K562 (cell line): ENCODE data around the gene RAPSN. TPM values are rescaled to one million over a fixed set of nuclear protein-coding genes. Genes with fewer than 3 reads are reported as not detected.
A peak's percentile ranks its signal among the peaks of the same experiment; 100 is the strongest.

ENCODE experiments used
- ATAC-seq: fragments of 200-7000 bp; cut with Tn5 transposase; 3 replicates; pipeline ENCODE4 v1.9.1; 2020; ENCODE audit warnings: moderate library complexity
- BruUV-seq: library from RNA; stranded (reverse); fragments of 400-500 nt; replicated peaks from 2 replicates; lab custom pipeline; 2021; lab: Mats Ljungman, UMichigan
- CTCF ChIA-PET: fragments of 300-600 bp; formaldehyde crosslinking; extraction: SDS; loops from one replicate; lab custom pipeline; 2021; ENCODE audit warnings: low intra/inter-chr PET ratio; lab: Yijun Ruan, JAX
- POLR2A ChIA-PET: fragments of 300-600, 350-650 bp; sonication (Branson Sonifier 250); formaldehyde crosslinking; extraction: SDS; loops from one replicate; lab custom pipeline; 2021; ENCODE audit warnings: antibody characterized with exemption, inconsistent platforms; lab: Yijun Ruan, JAX
- DNase-seq, 4 experiments: peaks; one replicate each; pipeline versions ENCODE4 v3.0.0 to v3.0.0-alpha.2; 2011 to 2018; ENCODE audit warnings: low spot score in 3 of 4, mixed read lengths in 3 of 4; ENCODE audit errors: extremely low read depth in 1 of 4
- FAIRE-seq: peaks from 2 replicates; lab custom pipeline; 2011; peaks lifted over from hg19 to GRCh38; lab: Jason Lieb, UNC
- H2AFZ ChIP-seq: 2 replicates; pipeline ENCODE4 v1.6.0; 2011; ENCODE audit warnings: low read depth, low read length, control low read depth, inconsistent platforms
- H3K27ac ChIP-seq: fragments of 200-600 bp; 3 replicates; pipeline ENCODE4 v1.8.0; 2011; ENCODE audit warnings: low read depth, mild to moderate bottlenecking, control low read depth, inconsistent platforms, low read length, moderate library complexity, mixed read lengths; ENCODE audit errors: extremely low read depth
- H3K27me3 ChIP-seq, 2 experiments: fragments of 300-600 bp in 1 of 2; 2 replicates in 1 of 2; 3 replicates in 1 of 2; pipeline versions ENCODE4 v1.6.0 to v1.8.0; 2011; ENCODE audit warnings: inconsistent platforms in 2 of 2, low read length in 2 of 2, mild to moderate bottlenecking in 1 of 2, mixed read lengths in 1 of 2, moderate library complexity in 1 of 2; ENCODE audit not compliant: control insufficient read depth in 2 of 2, insufficient read depth in 2 of 2
- H3K36me3 ChIP-seq: fragments of 300-600 bp; 3 replicates; pipeline ENCODE4 v1.8.0; 2011; ENCODE audit warnings: mild to moderate bottlenecking, low read length, inconsistent platforms; ENCODE audit not compliant: control insufficient read depth, insufficient read depth
- H3K4me1 ChIP-seq, 2 experiments: fragments of 200-600 bp in 1 of 2; replicated peaks in 1 of 2; 2 replicates in 1 of 2; 3 replicates in 1 of 2; pipeline versions ENCODE4 v1.5.1 to v1.8.0; 2011; ENCODE audit warnings: inconsistent platforms in 2 of 2, low read length in 2 of 2, mild to moderate bottlenecking in 1 of 2, mixed read lengths in 1 of 2, moderate library complexity in 1 of 2; ENCODE audit not compliant: control insufficient read depth in 2 of 2, insufficient read depth in 2 of 2
- H3K4me2 ChIP-seq: 2 replicates; pipeline ENCODE4 v1.6.1; 2011; ENCODE audit warnings: low read length, control low read depth, inconsistent platforms, mixed read lengths; ENCODE audit not compliant: insufficient read depth
- H3K4me3 ChIP-seq: fragments of 200-600 bp; sonication (generic), shearing (Covaris generic); 2 replicates; pipeline ENCODE4 v1.5.1; 2016; ENCODE audit warnings: control low read depth, inconsistent platforms
- H3K79me2 ChIP-seq: fragments of 200-600 bp; 3 replicates; pipeline ENCODE4 v1.8.0; 2011; ENCODE audit warnings: low read length, inconsistent platforms; ENCODE audit not compliant: control insufficient read depth, insufficient read depth
- H3K9ac ChIP-seq, 2 experiments: 2 replicates each; pipeline versions ENCODE4 v1.6.0 to v1.6.1; 2011; ENCODE audit warnings: low read depth in 2 of 2, low read length in 2 of 2, control low read depth in 1 of 2, inconsistent platforms in 1 of 2, mild to moderate bottlenecking in 1 of 2, mixed read lengths in 1 of 2; ENCODE audit not compliant: insufficient read depth in 1 of 2
- H3K9me1 ChIP-seq: one replicate; pipeline ENCODE4 v1.6.0; 2011; ENCODE audit warnings: inconsistent platforms, mild to moderate bottlenecking, low read length, moderate library complexity; ENCODE audit not compliant: control insufficient read depth, insufficient read depth
- H3K9me3 ChIP-seq: replicated peaks from 2 replicates; pipeline ENCODE4 v1.5.1; 2011; ENCODE audit warnings: low read depth, low read length, inconsistent platforms; ENCODE audit not compliant: control insufficient read depth, insufficient read depth
- H4K20me1 ChIP-seq: replicated peaks from 2 replicates; pipeline ENCODE4 v1.6.1; 2011; ENCODE audit warnings: low read length, inconsistent platforms, mixed read lengths; ENCODE audit not compliant: control insufficient read depth, insufficient read depth
- EZH2 ChIP-seq: IDR thresholded peaks from 2 replicates; pipeline ENCODE4 v1.6.1; 2012; ENCODE audit warnings: low read depth, mild to moderate bottlenecking, inconsistent platforms, low read length, borderline replicate concordance
- GATAD2A ChIP-seq: fragments of 450-650 bp; IDR thresholded peaks from 2 replicates; pipeline ENCODE4 v1.6.1; 2017
- KDM5B ChIP-seq: fragments of 200-600 bp; sonication (generic); IDR thresholded peaks from 2 replicates; pipeline ENCODE4 v1.6.1; 2012; ENCODE audit warnings: low read depth, mild to moderate bottlenecking, moderate library complexity, low read length, control low read depth, inconsistent platforms; ENCODE audit not compliant: insufficient replicate concordance
- SMAD1 ChIP-seq: fragments of 150-350 bp; IDR thresholded peaks from 2 replicates; pipeline ENCODE4 v1.6.1; 2014; ENCODE audit warnings: low read length, low read depth; ENCODE audit not compliant: partially characterized antibody
- TEAD4 ChIP-seq, 2 experiments: sonication (generic) in 1 of 2; formaldehyde crosslinking in 1 of 2; IDR thresholded peaks; 2 replicates each; pipeline versions ENCODE4 v1.6.1 to v1.8.0; 2012 to 2022; ENCODE audit warnings: borderline replicate concordance in 1 of 2, inconsistent platforms in 1 of 2, low read length in 1 of 2, mild to moderate bottlenecking in 1 of 2, missing genetic modification reagents in 1 of 2
- XRCC4 ChIP-seq: IDR thresholded peaks from one replicate; pipeline ENCODE4 v1.6.1; 2011; ENCODE audit not compliant: insufficient read depth, insufficient read length; ENCODE audit errors: extremely low read depth
- YY1 ChIP-seq, 3 experiments: IDR thresholded peaks; 2 replicates each; pipeline ENCODE4 v1.6.1; 2011; ENCODE audit warnings: low read length in 2 of 3, mild to moderate bottlenecking in 2 of 3, moderate library complexity in 2 of 3, borderline replicate concordance in 1 of 3, control low read depth in 1 of 3, low read depth in 1 of 3; ENCODE audit not compliant: insufficient read depth in 3 of 3, insufficient replicate concordance in 2 of 3, control insufficient read depth in 1 of 3, insufficient read length in 1 of 3; ENCODE audit errors: extremely low read depth in 1 of 3
- ZBTB33 ChIP-seq: sonication (generic); formaldehyde crosslinking; IDR thresholded peaks from 2 replicates; pipeline ENCODE4 v1.8.1; 2023; ENCODE audit warnings: mild to moderate bottlenecking, missing genetic modification reagents
- ZFX ChIP-seq: sonication (generic); formaldehyde crosslinking; IDR thresholded peaks from 2 replicates; pipeline ENCODE4 v1.8.0; 2022; ENCODE audit warnings: mild to moderate bottlenecking, missing genetic modification reagents, moderate library complexity
- WGBS: fragments of 100-300 bp; shearing (Covaris generic); methylation state at CpG from one replicate; pipeline ENCODE4 v1.1.6; 2016; ENCODE audit warnings: low coverage, mixed read lengths; ENCODE audit not compliant: insufficient coverage; ENCODE audit errors: missing lambda C conversion rate; 5-methylcytosine and 5-hydroxymethylcytosine counted together
- in situ Hi-C: fragments of 300-500 bp; cut with MboI; formaldehyde crosslinking; loops from 4 replicates; pipeline ENCODE4 v1.15.0; 2018; ENCODE audit warnings: inconsistent platforms, mixed read lengths
- intact Hi-C: fragments of 100-400 bp; cut with micrococcal nuclease; formaldehyde crosslinking; loops from 2 replicates; pipeline ENCODE4 v1.14.2; 2022
- polyA plus RNA-seq, 8 experiments: library from polyadenylated mRNA; depleted of rRNA in 4 of 8; stranded (reverse) in 5 of 8; unstranded in 3 of 8; fragments of >200 nt; fragmentation: Nextera tagmentation in 2 of 8; fragmentation: Illumina TruSeq in 1 of 8; extraction: Ambion mirVana in 2 of 8; extraction: Trizol in 1 of 8; gene quantifications; 2 replicates each; pipeline versions ENCODE4 v1.2.1 to v1.2.3, GENCODE V29; 2011 to 2014; ENCODE audit warnings: inconsistent platforms in 1 of 8, missing spikeins in 1 of 8
- total RNA-seq, 7 experiments: library from RNA; depleted of rRNA in 6 of 7; stranded (reverse); fragments of >200 nt in 6 of 7; fragmentation: Illumina TruSeq in 2 of 7; extraction: Trizol in 2 of 7; gene quantifications; 2 replicates each; pipeline versions ENCODE4 v1.2.1 to v1.2.3, GENCODE V29; 2011 to 2021; ENCODE audit warnings: low replicate concordance in 1 of 7
- TF ChIP-seq, protein P1 (sequence below): sonication (generic); formaldehyde crosslinking; IDR thresholded peaks from 2 replicates; pipeline ENCODE4 v1.8.0; 2022; ENCODE audit warnings: missing genetic modification reagents, mild to moderate bottlenecking, borderline replicate concordance

The RAPSN gene
- total and polyA plus RNA-seq, 9 of the 15 experiments (the other 6 are each of a cell fraction or from before 2014, with no cell fraction given) = 0.06 to 0.11 TPM; not detected in 7

- TF ChIP-seq, protein P1, sequence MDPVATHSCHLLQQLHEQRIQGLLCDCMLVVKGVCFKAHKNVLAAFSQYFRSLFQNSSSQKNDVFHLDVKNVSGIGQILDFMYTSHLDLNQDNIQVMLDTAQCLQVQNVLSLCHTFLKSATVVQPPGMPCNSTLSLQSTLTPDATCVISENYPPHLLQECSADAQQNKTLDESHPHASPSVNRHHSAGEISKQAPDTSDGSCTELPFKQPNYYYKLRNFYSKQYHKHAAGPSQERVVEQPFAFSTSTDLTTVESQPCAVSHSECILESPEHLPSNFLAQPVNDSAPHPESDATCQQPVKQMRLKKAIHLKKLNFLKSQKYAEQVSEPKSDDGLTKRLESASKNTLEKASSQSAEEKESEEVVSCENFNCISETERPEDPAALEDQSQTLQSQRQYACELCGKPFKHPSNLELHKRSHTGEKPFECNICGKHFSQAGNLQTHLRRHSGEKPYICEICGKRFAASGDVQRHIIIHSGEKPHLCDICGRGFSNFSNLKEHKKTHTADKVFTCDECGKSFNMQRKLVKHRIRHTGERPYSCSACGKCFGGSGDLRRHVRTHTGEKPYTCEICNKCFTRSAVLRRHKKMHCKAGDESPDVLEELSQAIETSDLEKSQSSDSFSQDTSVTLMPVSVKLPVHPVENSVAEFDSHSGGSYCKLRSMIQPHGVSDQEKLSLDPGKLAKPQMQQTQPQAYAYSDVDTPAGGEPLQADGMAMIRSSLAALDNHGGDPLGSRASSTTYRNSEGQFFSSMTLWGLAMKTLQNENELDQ (CRISPR knock-in tag) = no peak
- TF ChIP-seq TEAD4 (IDR thresholded peaks at IDR 0.05; ENCODE audit: low read length) (no peak), TEAD4 (CRISPR knock-in tag; IDR thresholded peaks at IDR 0.05; ENCODE audit: borderline replicate concordance) (no peak), GATAD2A (no peak), ZFX (no peak), EZH2 (no peak)
Measured at GRCh38 chr11:47466201-47466600, 17.3 kb upstream of the RAPSN start (continued).

- no peak for TF ChIP-seq KDM5B
- no peak for TF ChIP-seq XRCC4
- TF ChIP-seq SMAD1 = no peak
- peak; percentile 27; the same call in 1 of the 2 replicates for TF ChIP-seq ZBTB33 (CRISPR knock-in tag)
- peak in 2 of 3 experiments; percentile 21 to 52 for TF ChIP-seq YY1 (IDR thresholded peaks at IDR 0.05; ENCODE audit: borderline replicate concordance in 1 of 3, control insufficient read depth in 1 of 3, extremely low read depth in 1 of 3, insufficient read depth in 3 of 3, insufficient read length in 1 of 3, insufficient replicate concordance in 2 of 3, low read depth in 1 of 3, low read length in 2 of 3)
- ChIA-PET POLR2A (interaction anchor here (0.6 to 1.6 kb wide), 2 partner anchors 15 to 44 kb away, joined by 3 read pairs; no protein-coding TSS in a partner anchor), CTCF (no interaction called here)
- Histone ChIP-seq H3K9me3 (no peaks in the 10 kb centered on the region), H3K27ac (no peak overlapping the region), H3K79me2 (peaks cover 4% of the 10 kb centered on the region; the same call in 1 of the 3 replicates), H3K27me3 (no peaks in the 10 kb centered on the region), H2AFZ (no peak overlapping the region), H3K4me2 (no peak overlapping the region), H3K9ac (no peak overlapping the region), H3K9me1 (no peaks in the 10 kb centered on the region), H4K20me1 (peaks cover 11% of the 10 kb centered on the region; the same call in 1 of the 2 replicates), H3K36me3 (peaks cover 58% of the 10 kb centered on the region), H3K4me1 (no peaks in the 10 kb centered on the region; a peak in 1 of 5 replicates), H3K4me3 (no peak overlapping the region)
- in situ Hi-C loops = no loop called here
- intact Hi-C loops = no loop called here
- DNase-seq (peak in 1 of 4 experiments; percentile 16), FAIRE-seq (peak; percentile 54), ATAC-seq (peak; percentile 29)
- no TSS peak for BruUV-seq
- 93% methylated on average over 5 of the region's 5 CpGs for whole genome bisulfite sequencing
Measured at GRCh38 chr11:47464483-47464882, 15.5 kb upstream of the RAPSN start.
